Upper lobe of left lung (tissue), 4 donors: ENCODE results near the gene LEKR1.
"Not testable (repeated sequence)": the region's sequence is repeated elsewhere in the genome, so short reads cannot be mapped to it uniquely, and the experiment has no call there.

ENCODE experiments used
- POLR2A ChIP-seq, 4 donors: fragments of 450-650 bp; IDR thresholded peaks; one replicate each; pipeline ENCODE4 v1.5.1; 2016 to 2017; ENCODE audit warnings: antibody characterized with exemption in 4 of 4, mild to moderate bottlenecking in 2 of 4
- POLR2AphosphoS5 ChIP-seq, 2 donors: sonication (generic); formaldehyde crosslinking; IDR thresholded peaks; one replicate each; pipeline ENCODE4 v1.5.1; 2017; ENCODE audit warnings: antibody characterized with exemption in 2 of 2
- TF ChIP-seq, protein P1 (sequence below), 6 experiments: fragments of 450-650 bp in 4 of 6; fragments of 200-600 bp in 2 of 6; sonication (generic) in 2 of 6; IDR thresholded peaks; one replicate each; pipeline ENCODE4 v1.5.1; 2016 to 2019; ENCODE audit warnings: antibody characterized with exemption in 6 of 6

DNA sequence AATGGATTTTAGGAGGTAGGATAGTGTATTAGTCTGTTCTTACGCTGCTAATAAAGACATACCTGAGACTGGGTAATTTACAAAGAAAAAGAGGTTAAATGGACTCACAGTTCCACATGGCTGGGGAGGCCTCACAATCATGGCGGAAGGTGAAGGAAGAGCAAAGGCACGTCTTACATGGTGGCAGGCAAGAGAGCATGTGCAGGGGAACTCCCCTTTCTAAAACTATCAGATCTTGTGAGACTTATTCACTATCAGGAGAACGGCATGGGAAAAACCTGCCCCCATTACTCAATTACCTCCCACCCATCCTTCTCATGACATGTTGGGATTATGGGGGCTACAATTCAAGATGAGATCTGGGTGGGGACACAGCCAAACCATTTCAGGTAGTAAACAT, 25.9 kb upstream of the LEKR1 start:
- TF ChIP-seq POLR2AphosphoS5, POLR2A (IDR thresholded peaks at IDR 0.05): not testable (repeated sequence)
- TF ChIP-seq, protein P1, sequence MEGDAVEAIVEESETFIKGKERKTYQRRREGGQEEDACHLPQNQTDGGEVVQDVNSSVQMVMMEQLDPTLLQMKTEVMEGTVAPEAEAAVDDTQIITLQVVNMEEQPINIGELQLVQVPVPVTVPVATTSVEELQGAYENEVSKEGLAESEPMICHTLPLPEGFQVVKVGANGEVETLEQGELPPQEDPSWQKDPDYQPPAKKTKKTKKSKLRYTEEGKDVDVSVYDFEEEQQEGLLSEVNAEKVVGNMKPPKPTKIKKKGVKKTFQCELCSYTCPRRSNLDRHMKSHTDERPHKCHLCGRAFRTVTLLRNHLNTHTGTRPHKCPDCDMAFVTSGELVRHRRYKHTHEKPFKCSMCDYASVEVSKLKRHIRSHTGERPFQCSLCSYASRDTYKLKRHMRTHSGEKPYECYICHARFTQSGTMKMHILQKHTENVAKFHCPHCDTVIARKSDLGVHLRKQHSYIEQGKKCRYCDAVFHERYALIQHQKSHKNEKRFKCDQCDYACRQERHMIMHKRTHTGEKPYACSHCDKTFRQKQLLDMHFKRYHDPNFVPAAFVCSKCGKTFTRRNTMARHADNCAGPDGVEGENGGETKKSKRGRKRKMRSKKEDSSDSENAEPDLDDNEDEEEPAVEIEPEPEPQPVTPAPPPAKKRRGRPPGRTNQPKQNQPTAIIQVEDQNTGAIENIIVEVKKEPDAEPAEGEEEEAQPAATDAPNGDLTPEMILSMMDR (IDR thresholded peaks at IDR 0.05), result not testable (repeated sequence)
